ENCODE measurements around the gene MANEA.

MANEA gene

GRCh38 chr6:95577304-95578105 lies at the start of gene MANEA:
MANEA (plus strand) TSS chr6:95577535; CDS start chr6:95586440, 8,905 bp downstream.
- ChIA-PET CTCF (interaction anchor here (0.6 to 0.7 kb wide), 2 partner anchors 88 to 1319 kb away, joined by 3 to 6 read pairs; no protein-coding TSS in a partner anchor), POLR2A (interaction anchor here (1.2 to 1.6 kb wide), 2 partner anchors 9 to 116 kb away, joined by 5 to 7 read pairs; no protein-coding TSS in a partner anchor)
- peak within 1 kb of the TSS; percentile 76 for H3K4me3 ChIP-seq (ENCODE audit: low read depth, low read length)
- H3K9me3 ChIP-seq (ENCODE audit: control insufficient read depth, insufficient read depth, low read depth, low read length) = no peaks in the 10 kb centered on the region
- H3K27ac ChIP-seq (ENCODE audit: extremely low read depth, low read depth, low read length) = peak within 1 kb of the TSS; percentile 87
- 0 out of 2 replicates have a peak, but pooled peaks cover 4% of the 10 kb centered on the region for H3K4me1 ChIP-seq (ENCODE audit: control insufficient read depth, insufficient read depth, low read length)
- H3K36me3 ChIP-seq (ENCODE audit: control insufficient read depth in 2 of 2, insufficient read depth in 1 of 2, low read length in 2 of 2) = no peaks in the 10 kb centered on the region
- TF ChIP-seq PRDM6 (tag by site-specific recombination; IDR thresholded peaks at IDR 0.05) (no peak), GLI2 (tag by site-specific recombination; IDR thresholded peaks at IDR 0.05; ENCODE audit: borderline replicate concordance, low read depth) (no peak), ZBTB11 (tag by site-specific recombination; conservative IDR thresholded peaks at IDR 0.05; ENCODE audit: low read depth) (no peak), ZNF701 (tag by site-specific recombination; IDR thresholded peaks at IDR 0.05) (no peak), ZNF311 (tag by site-specific recombination; IDR thresholded peaks at IDR 0.05; ENCODE audit: borderline replicate concordance) (no peak), ZNF623 (tag by site-specific recombination; IDR thresholded peaks at IDR 0.05) (no peak), ZFHX2 (tag by site-specific recombination; conservative IDR thresholded peaks at IDR 0.05) (no peak), ZFP41 (tag by site-specific recombination; IDR thresholded peaks at IDR 0.05; ENCODE audit: borderline replicate concordance) (no peak), SP2 (tag by site-specific recombination; IDR thresholded peaks at IDR 0.05) (peak; percentile 81), ZNF26 (tag by site-specific recombination; IDR thresholded peaks at IDR 0.05) (no peak), ZNF473 (tag by site-specific recombination; IDR thresholded peaks at IDR 0.05) (no peak), EGR2 (tag by site-specific recombination; IDR thresholded peaks at IDR 0.05; ENCODE audit: low read depth) (no peak), ZBTB21 (tag by site-specific recombination; IDR thresholded peaks at IDR 0.05) (no peak), ZNF132 (tag by site-specific recombination; IDR thresholded peaks at IDR 0.05; ENCODE audit: borderline replicate concordance) (no peak), ZFP3 (tag by site-specific recombination; IDR thresholded peaks at IDR 0.05; ENCODE audit: low read depth) (no peak), ZNF48 (tag by site-specific recombination; IDR thresholded peaks at IDR 0.05) (no peak), SALL2 (tag by site-specific recombination; IDR thresholded peaks at IDR 0.05; ENCODE audit: borderline replicate concordance) (no peak), ZNF585B (tag by site-specific recombination; IDR thresholded peaks at IDR 0.05) (no peak), ZNF174 (tag by site-specific recombination; IDR thresholded peaks at IDR 0.05) (no peak), SCRT1 (tag by site-specific recombination; IDR thresholded peaks at IDR 0.05; ENCODE audit: borderline replicate concordance) (no peak), ZBTB1 (tag by site-specific recombination; IDR thresholded peaks at IDR 0.05) (no peak), ZNF530 (tag by site-specific recombination; IDR thresholded peaks at IDR 0.05; ENCODE audit: low read depth) (no peak), ZNF112 (tag by site-specific recombination; IDR thresholded peaks at IDR 0.05) (no peak), ZNF449 (tag by site-specific recombination; IDR thresholded peaks at IDR 0.05) (no peak), WT1 (tag by site-specific recombination; IDR thresholded peaks at IDR 0.05) (no peak), ZNF529 (tag by site-specific recombination; IDR thresholded peaks at IDR 0.05; ENCODE audit: insufficient replicate concordance) (no peak), KLF7 (tag by site-specific recombination; IDR thresholded peaks at IDR 0.05; ENCODE audit: borderline replicate concordance) (peak; percentile 47; the same call in 1 of the 2 replicates), ZNF37A (tag by site-specific recombination; IDR thresholded peaks at IDR 0.05) (no peak), ZNF596 (tag by site-specific recombination; IDR thresholded peaks at IDR 0.05) (no peak), YY1 (tag by site-specific recombination; IDR thresholded peaks at IDR 0.05) (0 out of 2 replicates have a peak, but pooled peaks have one; percentile 40), ZNF2 (tag by site-specific recombination; IDR thresholded peaks at IDR 0.05) (peak; percentile 62; the same call in 1 of the 2 replicates)

Data from HEK293 (cell line).